DND-41 (cell line): ENCODE data around the gene KRR1.

Experiments used
- ATAC-seq: fragments of 200-7000 bp; cut with Tn5 transposase; 3 replicates; pipeline ENCODE4 v1.9.1; 2021; ENCODE audit warnings: low read depth; ENCODE audit not compliant: insufficient read depth
- DNase-seq: peaks from one replicate; pipeline ENCODE4 v3.0.0-alpha.2; 2020
- H2AFZ ChIP-seq: 2 replicates; pipeline ENCODE4 v1.6.0; 2012; ENCODE audit warnings: low read depth, low read length
- H3K27ac ChIP-seq: 2 replicates; pipeline ENCODE4 v1.5.1; 2012; ENCODE audit warnings: low read length, inconsistent platforms
- H3K27me3 ChIP-seq: fragments of 200-600 bp; sonication (generic); 2 replicates; pipeline ENCODE4 v1.6.0; 2012; ENCODE audit warnings: low read length, mild to moderate bottlenecking, inconsistent platforms; ENCODE audit not compliant: insufficient read depth, poor library complexity
- H3K36me3 ChIP-seq: 2 replicates; pipeline ENCODE4 v1.5.1; 2012; ENCODE audit warnings: low read length, inconsistent platforms; ENCODE audit not compliant: insufficient read depth
- H3K4me1 ChIP-seq: 2 replicates; pipeline ENCODE4 v1.5.1; 2012; ENCODE audit warnings: mild to moderate bottlenecking, low read length; ENCODE audit not compliant: insufficient read depth
- H3K4me2 ChIP-seq: 2 replicates; pipeline ENCODE4 v1.6.0; 2012; ENCODE audit warnings: mild to moderate bottlenecking, moderate library complexity, low read length, inconsistent platforms; ENCODE audit not compliant: insufficient read depth
- H3K4me3 ChIP-seq, 2 experiments: fragments of 200-600 bp in 1 of 2; shearing (Covaris generic) in 1 of 2; 2 replicates each; pipeline ENCODE4 v1.5.1; 2012 to 2016; ENCODE audit warnings: inconsistent platforms in 2 of 2, low read length in 2 of 2, mild to moderate bottlenecking in 2 of 2, low read depth in 1 of 2, moderate library complexity in 1 of 2
- H3K79me2 ChIP-seq: 2 replicates; pipeline ENCODE4 v1.6.0; 2012; ENCODE audit warnings: low read length, inconsistent platforms; ENCODE audit not compliant: insufficient read depth
- H3K9ac ChIP-seq: 2 replicates; pipeline ENCODE4 v1.6.0; 2012; ENCODE audit warnings: low read depth, mild to moderate bottlenecking, inconsistent platforms, low read length, moderate library complexity
- H3K9me3 ChIP-seq: 2 replicates; pipeline ENCODE4 v1.5.1; 2012; ENCODE audit warnings: low read length, moderate library complexity, mild to moderate bottlenecking, inconsistent platforms; ENCODE audit not compliant: insufficient read depth, severe bottlenecking
- H4K20me1 ChIP-seq: 2 replicates; pipeline ENCODE4 v1.6.0; 2012; ENCODE audit warnings: low read length; ENCODE audit not compliant: insufficient read depth
- CTCF ChIP-seq: IDR thresholded peaks from 2 replicates; pipeline ENCODE4 v1.5.1; 2012; ENCODE audit warnings: borderline replicate concordance, low read length, moderate library complexity, mild to moderate bottlenecking; ENCODE audit not compliant: poor library complexity, severe bottlenecking; ENCODE audit errors: extremely low read depth
- EZH2 ChIP-seq: IDR thresholded peaks from 3 replicates; pipeline ENCODE4 v1.6.1; 2012; ENCODE audit warnings: borderline replicate concordance, low read depth, mild to moderate bottlenecking, moderate library complexity, low read length, inconsistent platforms; ENCODE audit not compliant: severe bottlenecking

Gene KRR1

GRCh38 chr12:75529316-75529715, 17.9 kb upstream of the KRR1 start:
- no peak for ATAC-seq
- H2AFZ ChIP-seq: no peak overlapping the region
- TF ChIP-seq EZH2: no peak
- TF ChIP-seq CTCF: no peak
- H3K4me1 ChIP-seq: peaks cover 7% of the 10 kb centered on the region
- H3K9ac ChIP-seq: no peak overlapping the region
- no peak overlapping the region for H3K4me2 ChIP-seq
- H3K27me3 ChIP-seq: no peaks in the 10 kb centered on the region
- no peaks in the 10 kb centered on the region for H3K9me3 ChIP-seq
- H3K36me3 ChIP-seq: no peaks in the 10 kb centered on the region
- H4K20me1 ChIP-seq: no peaks in the 10 kb centered on the region
- H3K4me3 ChIP-seq: no peak overlapping the region
- H3K79me2 ChIP-seq: no peaks in the 10 kb centered on the region
- H3K27ac ChIP-seq: no peak overlapping the region
- DNase-seq: no peak

GRCh38 chr12:75528692-75529091, 17.3 kb upstream of the KRR1 start:
- no peak overlapping the region for H3K4me2 ChIP-seq
- H3K4me1 ChIP-seq: peaks cover 7% of the 10 kb centered on the region
- ATAC-seq: no peak

GRCh38 chr12:75528272-75528671, 16.9 kb upstream of the KRR1 start:
- Histone ChIP-seq H3K27me3 (no peaks in the 10 kb centered on the region), H3K9ac (no peak overlapping the region), H3K4me1 (peaks cover 7% of the 10 kb centered on the region), H3K4me2 (no peak overlapping the region), H3K27ac (no peak overlapping the region), H3K4me3 (no peak overlapping the region), H4K20me1 (no peaks in the 10 kb centered on the region), H2AFZ (no peak overlapping the region), H3K36me3 (no peaks in the 10 kb centered on the region), H3K79me2 (no peaks in the 10 kb centered on the region), H3K9me3 (no peaks in the 10 kb centered on the region)
- ATAC-seq (no peak), DNase-seq (no peak)
- TF ChIP-seq EZH2: no peak
- no peak for TF ChIP-seq CTCF

More at GRCh38 chr12:75528692-75529091, 17.3 kb upstream of the KRR1 start:
- no peak overlapping the region for H3K27ac ChIP-seq
- TF ChIP-seq CTCF (no peak), EZH2 (no peak)
- no peak overlapping the region for H2AFZ ChIP-seq
- H3K4me3 ChIP-seq: no peak overlapping the region
- H3K27me3 ChIP-seq: no peaks in the 10 kb centered on the region
- no peaks in the 10 kb centered on the region for H3K79me2 ChIP-seq
- no peaks in the 10 kb centered on the region for H3K36me3 ChIP-seq
- H3K9ac ChIP-seq: no peak overlapping the region
- no peaks in the 10 kb centered on the region for H3K9me3 ChIP-seq
- DNase-seq: no peak
- no peaks in the 10 kb centered on the region for H4K20me1 ChIP-seq
